Natural killer cell treated with Interleukin-12 subunit alpha and Interleukin-12 subunit beta and Interleukin-15 and Interleukin-18, amount 100 ng/mL, for 72 hours (primary cell): ENCODE results near the gene SLC25A5. TPM values are rescaled to one million over a fixed set of nuclear protein-coding genes. Genes with fewer than 3 reads are reported as not detected.
"Not testable (repeated sequence)": the region's sequence is repeated elsewhere in the genome, so short reads cannot be mapped to it uniquely, and the experiment has no call there.

Source experiments
- ATAC-seq, 2 donors: fragments of 150-1000 bp; cut with Tn5 transposase in 1 of 2; sonication (Bioruptor Pico), chemical (Tn5 transposase) in 1 of 2; 2 replicates each; pipeline ENCODE4 v1.10.0; 2021
- DNase-seq: peaks from one replicate; pipeline ENCODE4 v3.0.0; 2022; ENCODE audit warnings: low spot score
- H3K27ac Mint-ChIP-seq, 2 donors: 1 replicate in 1 of 2; 2 replicates in 1 of 2; pipeline ENCODE4 v1.8.0; 2022; ENCODE audit warnings: mixed read lengths in 2 of 2, mild to moderate bottlenecking in 1 of 2, moderate library complexity in 1 of 2
- H3K27me3 Mint-ChIP-seq, 2 donors: 1 replicate in 1 of 2; 2 replicates in 1 of 2; pipeline ENCODE4 v1.8.0; 2022; ENCODE audit warnings: mixed read lengths in 2 of 2
- H3K36me3 Mint-ChIP-seq: one replicate; pipeline ENCODE4 v1.8.0; 2022; ENCODE audit warnings: mixed read lengths
- H3K4me1 Mint-ChIP-seq, 2 donors: 1 replicate in 1 of 2; 2 replicates in 1 of 2; pipeline ENCODE4 v1.8.0; 2022; ENCODE audit warnings: low read depth in 2 of 2, mixed read lengths in 2 of 2, mild to moderate bottlenecking in 1 of 2
- H3K4me3 Mint-ChIP-seq: one replicate; pipeline ENCODE4 v1.8.0; 2022; ENCODE audit warnings: mixed read lengths
- H3K9me3 Mint-ChIP-seq: 2 replicates; pipeline ENCODE4 v1.8.0; 2022; ENCODE audit warnings: mixed read lengths
- total RNA-seq, 2 donors: library from RNA; stranded (reverse); gene quantifications; one replicate each; pipeline ENCODE4 v1.2.3, GENCODE V29; 2022

Gene SLC25A5
- 100 to 1,000 TPM; 352 to 473 TPM for total RNA-seq

DNA sequence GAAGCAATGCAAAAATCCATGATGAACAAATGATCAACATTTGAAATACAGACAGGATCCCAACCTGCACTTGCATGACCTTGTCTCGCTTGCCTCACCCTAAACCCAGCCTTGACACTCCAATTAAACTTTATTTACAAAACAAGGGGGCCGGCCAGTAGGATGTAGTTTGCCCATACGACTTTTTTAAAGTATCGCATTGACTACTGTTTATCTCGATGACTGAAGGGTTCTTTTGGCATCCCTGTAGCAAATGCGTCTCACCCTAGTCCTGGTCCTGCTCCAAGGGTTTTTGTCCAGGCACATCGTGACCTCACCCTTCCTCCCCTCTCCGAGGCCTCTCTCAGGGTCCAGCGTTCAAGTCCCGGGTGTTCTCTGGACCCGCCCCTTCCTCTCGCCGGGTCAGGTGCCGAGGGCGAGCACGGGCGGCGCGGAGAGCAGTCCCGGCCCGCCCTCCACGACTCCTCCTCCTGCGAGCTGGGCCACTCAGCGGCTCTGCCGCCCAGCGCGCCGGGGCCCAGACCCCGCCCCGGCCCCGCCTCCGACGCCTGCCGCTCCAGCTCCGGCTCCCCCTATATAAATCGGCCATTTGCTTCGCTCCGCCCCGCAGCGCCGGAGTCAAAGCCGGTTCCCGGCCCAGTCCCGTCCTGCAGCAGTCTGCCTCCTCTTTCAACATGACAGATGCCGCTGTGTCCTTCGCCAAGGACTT lies at the start of gene SLC25A5:
Gene SLC25A5, plus strand, starts transcription at position 603 of the 709 bp plus-strand sequence. Its CDS starts 72 bp downstream, at position 675.
- peaks cover 10% of the 10 kb centered on the region for H3K36me3 Mint-ChIP-seq
- H3K27me3 Mint-ChIP-seq, result peaks cover 0 to 4% of the 10 kb centered on the region in 2 donors
- H3K27ac Mint-ChIP-seq, result peak within 1 kb of the TSS; percentile 90 to 91
- no peaks in the 10 kb centered on the region for H3K9me3 Mint-ChIP-seq
- peak; percentile 95 for ATAC-seq
- DNase-seq, result peak; percentile 89
- peak within 1 kb of the TSS; percentile 96 for H3K4me3 Mint-ChIP-seq
- peaks cover 5 to 16% of the 10 kb centered on the region in 2 donors for H3K4me1 Mint-ChIP-seq

DNA sequence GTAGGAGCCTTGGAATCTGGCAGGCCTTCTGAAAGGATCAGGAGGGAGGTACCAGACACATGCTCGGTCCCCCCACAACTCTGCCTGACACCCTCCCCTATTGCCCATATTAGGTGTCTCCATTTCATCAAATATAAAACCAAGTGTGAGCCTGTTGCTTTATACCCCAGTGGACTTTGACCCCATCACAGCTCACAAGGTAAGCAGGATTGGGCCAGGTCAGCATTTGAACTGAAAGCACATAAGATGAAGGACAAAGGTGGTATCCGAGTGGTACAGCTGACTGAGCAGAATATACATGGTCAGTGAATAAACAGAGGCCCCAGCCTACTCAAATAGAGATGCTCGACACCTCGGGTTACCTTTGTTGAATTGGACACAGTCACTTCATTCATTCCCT lies 49.1 kb upstream of the SLC25A5 start:
- ATAC-seq, result no peak
- Mint-ChIP-seq H3K4me1 (no peaks in the 10 kb centered on the region), H3K9me3 (no peaks in the 10 kb centered on the region), H3K36me3 (no peaks in the 10 kb centered on the region), H3K27ac (no peak overlapping the region), H3K4me3 (no peak overlapping the region), H3K27me3 (peaks cover 0 to 5% of the 10 kb centered on the region in 2 donors)
- DNase-seq, result no peak

- no peak for ATAC-seq
- peaks cover 0 to 5% of the 10 kb centered on the region in 2 donors for H3K27me3 Mint-ChIP-seq
- no peak overlapping the region for H3K4me3 Mint-ChIP-seq
- no peaks in the 10 kb centered on the region for H3K36me3 Mint-ChIP-seq
- H3K9me3 Mint-ChIP-seq, result no peaks in the 10 kb centered on the region
- DNase-seq, result no peak
- H3K27ac Mint-ChIP-seq, result no peak overlapping the region
- H3K4me1 Mint-ChIP-seq, result no peaks in the 10 kb centered on the region
Observed at GRCh38 chrX:119419898-119420297, 48.3 kb upstream of the SLC25A5 start.

GRCh38 chrX:119421016-119421705 lies 47.1 kb upstream of the SLC25A5 start:
- Mint-ChIP-seq H3K4me1 (peaks cover 0 to 2% of the 10 kb centered on the region in 2 donors), H3K9me3 (no peaks in the 10 kb centered on the region), H3K27ac (no peak overlapping the region), H3K36me3 (no peaks in the 10 kb centered on the region), H3K4me3 (no peak overlapping the region), H3K27me3 (peaks cover 0 to 5% of the 10 kb centered on the region in 2 donors)
- no peak for ATAC-seq
- no peak for DNase-seq

DNA sequence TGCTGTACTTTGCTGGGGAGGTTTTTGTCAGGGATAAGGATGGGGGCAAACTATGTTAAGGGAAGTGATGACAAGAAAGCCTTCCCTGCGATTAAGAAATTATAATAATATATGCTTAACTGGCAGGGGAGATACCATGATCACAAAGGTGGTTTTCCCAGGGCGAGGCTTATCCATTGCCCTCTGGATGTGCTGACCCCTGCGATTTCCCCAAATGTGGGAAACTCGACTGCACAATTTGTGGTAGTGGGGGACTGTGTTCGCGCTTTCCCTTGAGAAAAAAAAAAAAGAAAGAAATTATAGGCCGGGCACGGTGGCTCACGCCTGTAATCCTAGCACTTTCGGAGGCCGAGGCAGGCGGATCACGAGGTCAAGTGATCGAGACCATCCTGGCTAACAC lies 44.6 kb upstream of the SLC25A5 start:
- Mint-ChIP-seq H3K9me3 (no peaks in the 10 kb centered on the region), H3K4me3 (no peak overlapping the region), H3K4me1 (peaks cover 11 to 15% of the 10 kb centered on the region in 2 donors), H3K27ac (no peak overlapping the region), H3K27me3 (peaks cover 0 to 5% of the 10 kb centered on the region in 2 donors), H3K36me3 (no peaks in the 10 kb centered on the region)
- DNase-seq (no peak), ATAC-seq (no peak)

GRCh38 chrX:119424999-119425398 lies 43.2 kb upstream of the SLC25A5 start:
- Mint-ChIP-seq H3K27ac (no peak overlapping the region), H3K27me3 (peaks cover 0 to 2% of the 10 kb centered on the region in 2 donors), H3K4me3 (no peak overlapping the region), H3K9me3 (no peaks in the 10 kb centered on the region), H3K4me1 (peaks cover 11 to 15% of the 10 kb centered on the region in 2 donors), H3K36me3 (no peaks in the 10 kb centered on the region)
- no peak for DNase-seq
- no peak for ATAC-seq

DNA sequence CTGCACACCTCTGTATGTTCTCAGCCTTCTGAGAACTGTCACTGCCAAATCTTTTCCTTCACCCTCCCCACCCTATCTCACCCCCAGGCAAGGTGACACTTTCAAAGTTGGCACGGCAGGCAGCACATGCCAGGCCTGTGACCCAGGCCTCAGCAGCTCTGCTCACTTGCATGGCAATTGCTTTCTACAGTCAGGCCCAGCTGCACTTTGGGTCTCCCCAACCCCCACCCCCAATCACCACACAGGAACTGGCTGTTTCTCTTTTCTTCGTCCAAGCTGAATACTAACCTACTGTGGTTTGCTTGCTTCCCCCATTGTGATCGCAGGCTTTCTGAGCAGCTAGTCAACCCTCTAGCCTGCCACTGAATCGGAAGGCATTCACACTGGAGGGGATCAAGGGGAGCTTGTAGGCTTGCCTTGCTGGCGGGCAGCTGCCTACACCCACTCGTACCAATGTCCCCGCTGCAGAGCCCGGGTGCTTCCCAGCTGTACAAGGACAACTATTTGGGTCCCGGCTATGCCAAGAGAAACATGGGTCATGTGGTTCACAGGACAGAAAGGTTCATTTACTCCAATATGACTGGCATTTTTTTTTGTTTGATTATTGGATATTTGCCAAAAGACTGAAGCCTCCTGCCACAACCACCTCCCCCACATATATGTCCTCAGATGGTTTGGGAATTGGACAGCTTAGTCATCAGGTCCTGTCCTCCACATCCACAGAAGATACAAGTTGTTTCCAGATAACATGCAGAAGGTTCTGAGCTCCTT lies 41.0 kb upstream of the SLC25A5 start:
- Mint-ChIP-seq H3K9me3 (no peaks in the 10 kb centered on the region), H3K4me3 (peak overlapping the region; percentile 56), H3K27ac (peak overlapping the region; percentile 61 to 77), H3K4me1 (peaks cover 11 to 15% of the 10 kb centered on the region in 2 donors), H3K36me3 (no peaks in the 10 kb centered on the region), H3K27me3 (peaks cover 0 to 1% of the 10 kb centered on the region in 2 donors)
- DNase-seq, result no peak
- ATAC-seq, result peak; percentile 52 to 72

- no peaks in the 10 kb centered on the region for H3K27me3 Mint-ChIP-seq
- H3K9me3 Mint-ChIP-seq, result no peaks in the 10 kb centered on the region
- peak overlapping the region; percentile 61 to 77 for H3K27ac Mint-ChIP-seq
- H3K4me3 Mint-ChIP-seq, result peak overlapping the region; percentile 56
- no peaks in the 10 kb centered on the region for H3K36me3 Mint-ChIP-seq
- DNase-seq (no peak), ATAC-seq (no peak)
- peaks cover 11 to 15% of the 10 kb centered on the region in 2 donors for H3K4me1 Mint-ChIP-seq
Observed at GRCh38 chrX:119427795-119428185, 40.5 kb upstream of the SLC25A5 start.

- ATAC-seq (no peak), DNase-seq (no peak)
- no peak overlapping the region for H3K27ac Mint-ChIP-seq
- peaks cover 6% of the 10 kb centered on the region for H3K36me3 Mint-ChIP-seq
- no peak overlapping the region for H3K4me3 Mint-ChIP-seq
- peaks cover 11 to 15% of the 10 kb centered on the region in 2 donors for H3K4me1 Mint-ChIP-seq
- no peaks in the 10 kb centered on the region for H3K9me3 Mint-ChIP-seq
- no peaks in the 10 kb centered on the region for H3K27me3 Mint-ChIP-seq
Observed at GRCh38 chrX:119429471-119429870, 38.8 kb upstream of the SLC25A5 start.

- not testable (repeated sequence) for H3K4me1 Mint-ChIP-seq, H3K4me3 Mint-ChIP-seq, H3K9me3 Mint-ChIP-seq, H3K27ac Mint-ChIP-seq, DNase-seq, H3K27me3 Mint-ChIP-seq, H3K36me3 Mint-ChIP-seq, ATAC-seq
Observed at GRCh38 chrX:119441295-119441694, 26.9 kb upstream of the SLC25A5 start.

DNA sequence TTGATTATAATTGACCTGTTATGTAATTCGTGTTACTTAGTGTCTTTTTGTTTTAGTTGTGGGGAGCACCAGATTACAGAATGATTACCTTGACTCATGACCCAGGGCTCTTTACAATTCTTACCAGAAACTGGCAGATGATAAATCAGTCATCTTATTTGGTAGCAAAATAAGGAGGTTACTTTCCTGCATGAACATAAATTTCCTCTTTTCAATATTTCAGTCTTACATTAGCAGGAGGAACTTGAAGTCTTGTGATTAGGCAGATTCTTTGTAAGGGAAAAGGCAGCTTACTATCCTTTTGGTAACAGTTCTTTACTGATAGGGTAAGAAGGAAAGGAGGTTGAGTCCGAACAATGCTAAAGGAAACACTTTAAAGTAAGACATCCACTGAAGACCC lies 26.0 kb upstream of the SLC25A5 start:
- Mint-ChIP-seq H3K9me3 (no peaks in the 10 kb centered on the region), H3K4me3 (no peak overlapping the region), H3K27me3 (no peaks in the 10 kb centered on the region), H3K36me3 (no peaks in the 10 kb centered on the region), H3K4me1 (no peaks in the 10 kb centered on the region), H3K27ac (no peak overlapping the region)
- ATAC-seq (no peak), DNase-seq (no peak)

DNA sequence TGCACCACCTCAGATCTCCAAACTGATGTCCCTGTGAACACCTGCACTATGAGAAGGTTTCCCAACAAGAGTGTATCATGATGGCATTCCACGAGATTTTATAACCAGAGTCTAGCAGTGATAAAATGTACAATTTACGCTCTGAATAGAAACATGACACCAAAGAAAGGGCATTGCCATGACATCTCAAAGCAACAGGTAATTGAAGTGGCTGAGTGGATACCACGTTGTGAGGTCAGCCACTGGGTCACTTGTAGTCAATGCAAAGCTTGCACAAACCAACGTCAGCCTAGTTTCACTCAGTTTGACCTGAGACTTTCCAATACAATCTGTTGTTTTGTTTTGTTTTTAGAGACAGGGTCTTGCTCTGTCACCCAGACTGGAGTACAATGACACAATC lies 15.0 kb upstream of the SLC25A5 start:
- peaks cover 0 to 9% of the 10 kb centered on the region in 2 donors for H3K27me3 Mint-ChIP-seq
- H3K4me1 Mint-ChIP-seq, result no peaks in the 10 kb centered on the region
- no peak for ATAC-seq
- no peak overlapping the region for H3K27ac Mint-ChIP-seq
- DNase-seq, result no peak
- no peak overlapping the region for H3K4me3 Mint-ChIP-seq
- H3K9me3 Mint-ChIP-seq, result no peaks in the 10 kb centered on the region
- H3K36me3 Mint-ChIP-seq, result no peaks in the 10 kb centered on the region

DNA sequence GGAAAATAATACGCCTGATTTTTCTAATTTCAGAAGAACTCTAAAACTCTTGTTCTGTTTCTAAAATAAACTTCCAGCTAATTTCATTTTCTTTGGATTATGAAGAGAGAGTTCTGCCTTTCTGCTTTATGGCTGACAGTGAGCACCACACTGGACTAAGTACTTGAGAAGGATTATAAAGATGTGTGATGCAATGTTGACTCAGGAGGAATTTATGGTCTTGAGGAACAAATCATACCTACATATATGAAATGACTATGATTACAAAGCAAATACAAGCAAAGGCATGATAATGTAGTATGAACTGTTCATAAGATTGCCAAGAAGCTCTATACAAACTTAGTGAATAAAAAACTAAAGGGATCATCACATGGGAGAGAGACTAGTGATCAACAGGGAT lies 13.0 kb upstream of the SLC25A5 start:
- ATAC-seq (no peak), DNase-seq (no peak)
- H3K27ac Mint-ChIP-seq, result no peak overlapping the region
- H3K27me3 Mint-ChIP-seq, result peaks cover 0 to 7% of the 10 kb centered on the region in 2 donors
- no peak overlapping the region for H3K4me3 Mint-ChIP-seq
- no peaks in the 10 kb centered on the region for H3K36me3 Mint-ChIP-seq
- no peaks in the 10 kb centered on the region for H3K9me3 Mint-ChIP-seq
- H3K4me1 Mint-ChIP-seq, result no peaks in the 10 kb centered on the region

DNA sequence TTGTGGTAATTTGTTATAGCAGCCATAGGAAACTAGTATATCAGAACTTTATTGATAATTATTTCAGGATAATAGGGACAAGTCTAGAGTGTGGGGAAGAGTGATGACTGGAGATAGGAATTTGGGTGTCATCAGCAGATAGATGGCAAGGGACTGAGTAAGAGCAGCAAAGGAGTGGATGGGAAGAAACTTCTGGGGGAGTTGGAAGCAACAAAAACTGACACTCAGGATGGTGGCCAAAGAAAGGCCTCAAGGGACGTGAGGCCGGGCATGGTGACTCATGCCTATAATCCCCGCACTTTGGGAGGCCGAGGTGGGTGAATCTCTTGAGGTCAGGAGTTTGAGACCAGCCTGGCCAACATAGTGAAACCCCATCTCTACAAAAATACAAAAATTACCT lies 9.1 kb upstream of the SLC25A5 start:
- DNase-seq (no peak), ATAC-seq (no peak)
- no peaks in the 10 kb centered on the region for H3K9me3 Mint-ChIP-seq
- H3K4me3 Mint-ChIP-seq, result no peak overlapping the region
- H3K27me3 Mint-ChIP-seq, result peaks cover 0 to 11% of the 10 kb centered on the region in 2 donors
- no peaks in the 10 kb centered on the region for H3K36me3 Mint-ChIP-seq
- no peak overlapping the region for H3K27ac Mint-ChIP-seq
- no peaks in the 10 kb centered on the region for H3K4me1 Mint-ChIP-seq
